ENCODE data around the gene UNCX.

UNCX gene

GRCh38 chr7:1238931-1239802 lies 6.5 kb downstream of the UNCX start:
- Histone ChIP-seq H3K4me3 (ENCODE audit: low read length, poor library complexity, severe bottlenecking) (no peak overlapping the region), H3K9me3 (ENCODE audit: insufficient read depth, low read depth, low read length) (no peaks in the 10 kb centered on the region), H3K4me1 (ENCODE audit: insufficient read depth, low read length, poor library complexity, severe bottlenecking) (no peaks in the 10 kb centered on the region), H3K27me3 (ENCODE audit: insufficient read depth, low read length, poor library complexity, severe bottlenecking) (no peaks in the 10 kb centered on the region), H3K9me2 (replicated peaks; ENCODE audit: low read depth, low read length) (no peaks in the 10 kb centered on the region), H3K4me2 (ENCODE audit: low read depth, low read length, poor library complexity, severe bottlenecking) (no peak overlapping the region), H3K9ac (ENCODE audit: low read depth, low read length, poor library complexity, severe bottlenecking) (no peak overlapping the region), H2AFZ (ENCODE audit: low read length) (no peak overlapping the region), H3F3A (ENCODE audit: low read depth) (no peaks in the 10 kb centered on the region), H4K20me1 (ENCODE audit: insufficient read depth, low read length, poor library complexity, severe bottlenecking) (no peaks in the 10 kb centered on the region), H3K36me3 (ENCODE audit: insufficient read depth, low read length) (no peaks in the 10 kb centered on the region), H3K79me2 (ENCODE audit: insufficient read depth, low read length) (no peaks in the 10 kb centered on the region)
- TF ChIP-seq EZH2phosphoT487 (IDR thresholded peaks at IDR 0.05; ENCODE audit: borderline replicate concordance) (no peak), CTCF (conservative IDR thresholded peaks at IDR 0.05; ENCODE audit: low read length) (no peak)

- Histone ChIP-seq H3K4me3 (ENCODE audit: low read length, poor library complexity, severe bottlenecking) (no peak overlapping the region), H3K4me1 (ENCODE audit: insufficient read depth, low read length, poor library complexity, severe bottlenecking) (no peaks in the 10 kb centered on the region), H3K9me3 (ENCODE audit: insufficient read depth, low read depth, low read length) (no peaks in the 10 kb centered on the region), H3K9ac (ENCODE audit: low read depth, low read length, poor library complexity, severe bottlenecking) (no peak overlapping the region), H4K20me1 (ENCODE audit: insufficient read depth, low read length, poor library complexity, severe bottlenecking) (no peaks in the 10 kb centered on the region), H3K4me2 (ENCODE audit: low read depth, low read length, poor library complexity, severe bottlenecking) (no peak overlapping the region), H3K36me3 (ENCODE audit: insufficient read depth, low read length) (no peaks in the 10 kb centered on the region), H3K79me2 (ENCODE audit: insufficient read depth, low read length) (no peaks in the 10 kb centered on the region), H3F3A (ENCODE audit: low read depth) (no peaks in the 10 kb centered on the region), H3K9me2 (replicated peaks; ENCODE audit: low read depth, low read length) (no peaks in the 10 kb centered on the region), H3K27me3 (ENCODE audit: insufficient read depth, low read length, poor library complexity, severe bottlenecking) (no peaks in the 10 kb centered on the region), H2AFZ (ENCODE audit: low read length) (no peak overlapping the region)
- no peak for TF ChIP-seq CTCF (conservative IDR thresholded peaks at IDR 0.05; ENCODE audit: low read length)
- no peak for TF ChIP-seq EZH2phosphoT487 (IDR thresholded peaks at IDR 0.05; ENCODE audit: borderline replicate concordance)
Measured at GRCh38 chr7:1239803-1240516, 7.3 kb downstream of the UNCX start.

GRCh38 chr7:1240517-1241257 lies 8.0 kb downstream of the UNCX start:
- H2AFZ ChIP-seq (ENCODE audit: low read length), result no peak overlapping the region
- no peaks in the 10 kb centered on the region for H4K20me1 ChIP-seq (ENCODE audit: insufficient read depth, low read length, poor library complexity, severe bottlenecking)
- no peaks in the 10 kb centered on the region for H3K9me2 ChIP-seq (replicated peaks; ENCODE audit: low read depth, low read length)
- H3F3A ChIP-seq (ENCODE audit: low read depth), result no peaks in the 10 kb centered on the region
- no peaks in the 10 kb centered on the region for H3K27me3 ChIP-seq (ENCODE audit: insufficient read depth, low read length, poor library complexity, severe bottlenecking)
- H3K4me3 ChIP-seq (ENCODE audit: low read length, poor library complexity, severe bottlenecking), result no peak overlapping the region
- no peak for TF ChIP-seq EZH2phosphoT487 (IDR thresholded peaks at IDR 0.05; ENCODE audit: borderline replicate concordance)
- TF ChIP-seq CTCF (conservative IDR thresholded peaks at IDR 0.05; ENCODE audit: low read length), result no peak
- H3K4me1 ChIP-seq (ENCODE audit: insufficient read depth, low read length, poor library complexity, severe bottlenecking), result no peaks in the 10 kb centered on the region
- no peaks in the 10 kb centered on the region for H3K79me2 ChIP-seq (ENCODE audit: insufficient read depth, low read length)
- no peaks in the 10 kb centered on the region for H3K36me3 ChIP-seq (ENCODE audit: insufficient read depth, low read length)
- no peak overlapping the region for H3K9ac ChIP-seq (ENCODE audit: low read depth, low read length, poor library complexity, severe bottlenecking)
- H3K4me2 ChIP-seq (ENCODE audit: low read depth, low read length, poor library complexity, severe bottlenecking), result no peak overlapping the region
- no peaks in the 10 kb centered on the region for H3K9me3 ChIP-seq (ENCODE audit: insufficient read depth, low read depth, low read length)
